Neural cell (in vitro differentiated cells): Measurements from ENCODE around the gene YWHAG. TPM values are rescaled to one million over a fixed set of nuclear protein-coding genes. Genes with fewer than 3 reads are reported as not detected.

ENCODE experiments used
- H2AFZ ChIP-seq: fragments of 200-600, 300-800 bp; sonication (generic), shearing (Covaris generic); 2 replicates; pipeline ENCODE4 v1.6.0; 2014; ENCODE audit warnings: low read depth, mild to moderate bottlenecking, antibody characterized with exemption, low read length, moderate library complexity
- H3F3A ChIP-seq: fragments of 200-600 bp; shearing (Covaris generic); 2 replicates; pipeline ENCODE4 v1.6.1; 2016; ENCODE audit warnings: mild to moderate bottlenecking, moderate library complexity, mixed read lengths, antibody characterized with exemption, low read length; ENCODE audit not compliant: insufficient read depth, poor library complexity, severe bottlenecking
- H3K27ac ChIP-seq: fragments of 200-600, 300-800 bp; sonication (generic), shearing (Covaris generic); 2 replicates; pipeline ENCODE4 v1.5.1; 2014; ENCODE audit warnings: mild to moderate bottlenecking, low read length, moderate library complexity
- H3K27me3 ChIP-seq: fragments of 300-800, 200-600 bp; sonication (generic), shearing (Covaris generic); 2 replicates; pipeline ENCODE4 v1.6.0; 2014; ENCODE audit warnings: mild to moderate bottlenecking, low read depth, low read length, moderate library complexity; ENCODE audit not compliant: insufficient read depth
- H3K36me3 ChIP-seq: fragments of 300-800, 200-600 bp; sonication (generic), shearing (Covaris generic); 2 replicates; pipeline ENCODE4 v1.5.1; 2014; ENCODE audit warnings: mild to moderate bottlenecking, antibody characterized with exemption, low read length, moderate library complexity; ENCODE audit not compliant: insufficient read depth
- H3K4me2 ChIP-seq: fragments of 300-800, 200-600 bp; sonication (generic), shearing (Covaris generic); 2 replicates; pipeline ENCODE4 v1.6.0; 2014; ENCODE audit warnings: mild to moderate bottlenecking, low read length
- H3K4me3 ChIP-seq: fragments of 300-800, 200-600 bp; sonication (generic), shearing (Covaris generic); 2 replicates; pipeline ENCODE4 v1.5.1; 2014; ENCODE audit warnings: mild to moderate bottlenecking, low read length, moderate library complexity
- H3K79me2 ChIP-seq: fragments of 200-600 bp; shearing (Covaris generic); replicated peaks from 2 replicates; pipeline ENCODE4 v1.6.0; 2014; ENCODE audit warnings: mild to moderate bottlenecking, low read length, moderate library complexity; ENCODE audit not compliant: insufficient read depth
- H3K9ac ChIP-seq: fragments of 300-800, 200-600 bp; sonication (generic), shearing (Covaris generic); 2 replicates; pipeline ENCODE4 v1.6.1; 2016; ENCODE audit warnings: mild to moderate bottlenecking, low read length, mixed read lengths
- H3K9me2 ChIP-seq: fragments of 200-600 bp; shearing (Covaris generic); 2 replicates; pipeline ENCODE4 v1.6.1; 2016; ENCODE audit warnings: mild to moderate bottlenecking, low read length, mixed read lengths; ENCODE audit not compliant: insufficient read depth
- H3K9me3 ChIP-seq: fragments of 200-600, 300-800 bp; sonication (generic), shearing (Covaris generic); 2 replicates; pipeline ENCODE4 v1.6.1; 2016; ENCODE audit warnings: mild to moderate bottlenecking, mixed run types, low read length, moderate library complexity, mixed read lengths
- H4K20me1 ChIP-seq: fragments of 200-600 bp; shearing (Covaris generic); 2 replicates; pipeline ENCODE4 v1.6.1; 2016; ENCODE audit warnings: mild to moderate bottlenecking, mixed run types; ENCODE audit not compliant: insufficient read depth
- EP300 ChIP-seq: fragments of 450-650 bp; conservative IDR thresholded peaks from 2 replicates; pipeline ENCODE4 v1.6.1; 2014; ENCODE audit warnings: antibody characterized with exemption, mild to moderate bottlenecking, moderate library complexity; ENCODE audit not compliant: poor library complexity, severe bottlenecking
- EZH2 ChIP-seq: fragments of 200-600, 300-800 bp; shearing (Covaris generic), sonication (generic); IDR thresholded peaks from 2 replicates; pipeline ENCODE4 v1.6.1; 2014; ENCODE audit warnings: antibody characterized with exemption, low read length, borderline replicate concordance, mild to moderate bottlenecking; ENCODE audit not compliant: insufficient read depth, poor library complexity, severe bottlenecking
- MXI1 ChIP-seq: fragments of 450-650 bp; conservative IDR thresholded peaks from 2 replicates; pipeline ENCODE4 v1.6.1; 2014; ENCODE audit warnings: antibody characterized with exemption, mild to moderate bottlenecking; ENCODE audit not compliant: poor library complexity, severe bottlenecking
- POLR2AphosphoS5 ChIP-seq: IDR thresholded peaks from 2 replicates; pipeline ENCODE4 v1.6.1; 2012
- RAD21 ChIP-seq: fragments of 450-650 bp; conservative IDR thresholded peaks from 2 replicates; pipeline ENCODE4 v1.6.1; 2014; ENCODE audit warnings: antibody characterized with exemption, mild to moderate bottlenecking, moderate library complexity
- SMC3 ChIP-seq: fragments of 450-650 bp; conservative IDR thresholded peaks from 2 replicates; pipeline ENCODE4 v1.6.1; 2014; ENCODE audit warnings: antibody characterized with exemption, mild to moderate bottlenecking, moderate library complexity; ENCODE audit not compliant: poor library complexity
- TAF1 ChIP-seq: IDR thresholded peaks from 2 replicates; pipeline ENCODE4 v1.6.1; 2012; ENCODE audit warnings: low read depth
- polyA plus RNA-seq: library from polyadenylated mRNA; depleted of rRNA; stranded (reverse); fragments of >200 nt; gene quantifications from 2 replicates; pipeline ENCODE4 v1.2.3, GENCODE V29; 2014
- TF ChIP-seq, protein P1 (sequence below): fragments of 450-650 bp; IDR thresholded peaks from 2 replicates; pipeline ENCODE4 v1.5.1; 2014; ENCODE audit warnings: antibody characterized with exemption, mild to moderate bottlenecking, moderate library complexity; ENCODE audit not compliant: poor library complexity, severe bottlenecking
- TF ChIP-seq, protein P2 (sequence below): IDR thresholded peaks from 2 replicates; pipeline ENCODE4 v1.6.1; 2012; ENCODE audit warnings: borderline replicate concordance

The YWHAG gene
- polyA plus RNA-seq, 1 donor from 2014 or later: 284 TPM

DNA sequence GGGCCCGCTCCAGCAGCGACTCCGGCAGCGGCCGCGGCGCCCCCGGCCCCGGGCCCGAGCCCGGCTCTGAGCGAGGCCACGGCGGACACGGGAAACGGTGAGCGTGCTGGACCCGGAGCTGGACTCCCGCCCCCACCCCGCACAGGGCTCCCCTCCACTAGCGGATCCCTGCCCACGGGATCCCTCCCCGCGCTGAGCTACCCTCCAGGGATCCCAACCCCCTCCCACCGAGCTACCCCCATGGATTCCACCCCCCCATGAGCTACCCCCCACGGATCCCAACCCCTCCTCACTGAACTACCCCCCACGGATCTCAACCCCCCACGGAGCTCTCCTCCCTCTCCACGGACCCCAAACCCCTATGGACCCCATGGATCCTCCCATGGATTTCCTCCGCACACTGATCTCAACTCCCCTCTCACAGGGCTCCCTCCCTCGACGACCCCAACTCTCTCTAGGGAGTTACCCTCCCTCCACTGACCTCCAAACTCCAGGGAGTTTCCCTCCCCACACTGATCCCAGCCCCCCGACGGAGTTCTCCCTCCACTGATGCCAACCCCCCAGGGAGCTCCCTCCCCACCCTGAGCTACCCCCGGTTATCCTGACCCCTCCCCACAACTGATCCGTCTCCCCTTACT, 77.0 kb downstream of the YWHAG start:
- Histone ChIP-seq H3K79me2 (no peaks in the 10 kb centered on the region), H3K9me3 (no peaks in the 10 kb centered on the region), H3K9me2 (no peaks in the 10 kb centered on the region), H3K4me2 (no peak overlapping the region), H3K4me3 (no peak overlapping the region), H3F3A (no peaks in the 10 kb centered on the region), H3K27me3 (peaks cover 58% of the 10 kb centered on the region), H3K36me3 (no peaks in the 10 kb centered on the region), H2AFZ (no peak overlapping the region), H3K9ac (no peak overlapping the region), H4K20me1 (no peaks in the 10 kb centered on the region), H3K27ac (no peak overlapping the region)
- TF ChIP-seq EZH2 (peak; percentile 27), MXI1 (no peak)

DNA sequence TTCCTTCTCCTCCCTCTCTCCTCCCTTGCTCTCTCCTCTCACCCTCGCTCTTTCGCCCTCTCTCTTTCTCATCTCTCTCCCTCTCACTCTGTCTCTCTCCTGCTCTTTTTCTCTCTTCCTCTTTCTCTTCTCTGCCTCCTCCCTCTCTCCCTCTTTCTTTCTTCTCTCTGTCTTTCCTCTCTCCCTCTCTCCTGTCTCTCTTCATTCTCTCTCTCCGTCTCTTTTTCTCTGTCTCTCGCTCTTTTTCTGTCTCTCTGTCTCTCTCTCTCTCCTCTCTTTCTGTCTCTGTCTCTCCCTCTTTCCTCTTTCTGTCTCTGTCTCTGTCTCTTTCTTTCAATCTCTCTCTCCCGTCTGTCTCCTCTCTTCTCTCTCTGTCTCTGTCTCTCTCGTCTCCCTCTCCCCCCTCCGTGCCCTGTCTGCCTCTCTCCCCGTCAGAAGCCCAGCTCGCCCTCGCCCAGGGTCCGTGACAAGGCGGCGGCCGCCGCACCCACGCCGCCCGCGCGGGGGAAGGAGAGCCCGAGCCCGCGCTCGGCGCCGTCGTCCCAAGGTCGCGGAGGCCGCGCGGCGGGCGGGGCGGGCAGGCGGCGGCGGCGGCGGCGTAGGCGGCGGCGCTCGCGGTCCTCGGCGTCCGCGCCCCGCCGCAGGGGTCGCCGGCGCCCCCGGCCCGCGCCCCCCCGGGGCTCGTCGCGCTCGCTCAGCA, 77.6 kb downstream of the YWHAG start:
- H3K27me3 ChIP-seq: peaks cover 58% of the 10 kb centered on the region
- H4K20me1 ChIP-seq: no peaks in the 10 kb centered on the region
- no peak overlapping the region for H3K9ac ChIP-seq
- TF ChIP-seq EP300: no peak
- TF ChIP-seq EZH2: peak; percentile 96
- no peak overlapping the region for H3K4me2 ChIP-seq
- no peaks in the 10 kb centered on the region for H3K9me2 ChIP-seq
- peak overlapping the region; percentile 55 for H3K4me3 ChIP-seq
- H3K36me3 ChIP-seq: no peaks in the 10 kb centered on the region
- no peaks in the 10 kb centered on the region for H3F3A ChIP-seq
- no peak overlapping the region for H3K27ac ChIP-seq
- H3K79me2 ChIP-seq: no peaks in the 10 kb centered on the region
- no peaks in the 10 kb centered on the region for H3K9me3 ChIP-seq
- no peak overlapping the region for H2AFZ ChIP-seq

DNA sequence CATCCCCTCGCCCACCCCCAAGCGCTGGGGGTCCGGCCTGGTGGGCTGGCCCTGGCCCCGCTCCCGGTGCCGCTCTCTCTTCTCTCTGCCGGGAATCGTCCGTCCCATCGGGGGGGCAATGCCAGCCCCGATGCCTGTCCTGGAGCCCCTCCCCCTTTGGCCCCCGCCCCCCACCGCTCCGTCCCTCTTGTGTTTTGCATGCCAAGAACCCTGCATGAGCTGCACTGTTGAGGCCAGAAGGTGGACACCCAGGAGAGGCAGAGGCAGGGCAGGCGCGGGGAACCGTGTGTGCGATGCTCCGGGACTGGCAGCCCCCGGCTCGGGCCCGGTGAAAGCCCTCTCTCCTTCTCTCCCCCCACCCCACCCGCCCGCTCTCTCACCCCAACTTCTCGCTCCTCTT, 78.4 kb downstream of the YWHAG start:
- H3K4me3 ChIP-seq: no peak overlapping the region
- peaks cover 58% of the 10 kb centered on the region for H3K27me3 ChIP-seq

More for the DNA sequence above, 78.4 kb downstream of the YWHAG start:
- H3K79me2 ChIP-seq: no peaks in the 10 kb centered on the region
- H3F3A ChIP-seq: no peaks in the 10 kb centered on the region
- H3K4me2 ChIP-seq: no peak overlapping the region
- no peaks in the 10 kb centered on the region for H3K9me2 ChIP-seq
- no peaks in the 10 kb centered on the region for H4K20me1 ChIP-seq
- no peaks in the 10 kb centered on the region for H3K36me3 ChIP-seq
- no peaks in the 10 kb centered on the region for H3K9me3 ChIP-seq
- no peak overlapping the region for H2AFZ ChIP-seq
- no peak for TF ChIP-seq SMC3
- TF ChIP-seq MXI1: no peak
- TF ChIP-seq, protein P1, sequence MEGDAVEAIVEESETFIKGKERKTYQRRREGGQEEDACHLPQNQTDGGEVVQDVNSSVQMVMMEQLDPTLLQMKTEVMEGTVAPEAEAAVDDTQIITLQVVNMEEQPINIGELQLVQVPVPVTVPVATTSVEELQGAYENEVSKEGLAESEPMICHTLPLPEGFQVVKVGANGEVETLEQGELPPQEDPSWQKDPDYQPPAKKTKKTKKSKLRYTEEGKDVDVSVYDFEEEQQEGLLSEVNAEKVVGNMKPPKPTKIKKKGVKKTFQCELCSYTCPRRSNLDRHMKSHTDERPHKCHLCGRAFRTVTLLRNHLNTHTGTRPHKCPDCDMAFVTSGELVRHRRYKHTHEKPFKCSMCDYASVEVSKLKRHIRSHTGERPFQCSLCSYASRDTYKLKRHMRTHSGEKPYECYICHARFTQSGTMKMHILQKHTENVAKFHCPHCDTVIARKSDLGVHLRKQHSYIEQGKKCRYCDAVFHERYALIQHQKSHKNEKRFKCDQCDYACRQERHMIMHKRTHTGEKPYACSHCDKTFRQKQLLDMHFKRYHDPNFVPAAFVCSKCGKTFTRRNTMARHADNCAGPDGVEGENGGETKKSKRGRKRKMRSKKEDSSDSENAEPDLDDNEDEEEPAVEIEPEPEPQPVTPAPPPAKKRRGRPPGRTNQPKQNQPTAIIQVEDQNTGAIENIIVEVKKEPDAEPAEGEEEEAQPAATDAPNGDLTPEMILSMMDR: no peak
- TF ChIP-seq, protein P2, sequence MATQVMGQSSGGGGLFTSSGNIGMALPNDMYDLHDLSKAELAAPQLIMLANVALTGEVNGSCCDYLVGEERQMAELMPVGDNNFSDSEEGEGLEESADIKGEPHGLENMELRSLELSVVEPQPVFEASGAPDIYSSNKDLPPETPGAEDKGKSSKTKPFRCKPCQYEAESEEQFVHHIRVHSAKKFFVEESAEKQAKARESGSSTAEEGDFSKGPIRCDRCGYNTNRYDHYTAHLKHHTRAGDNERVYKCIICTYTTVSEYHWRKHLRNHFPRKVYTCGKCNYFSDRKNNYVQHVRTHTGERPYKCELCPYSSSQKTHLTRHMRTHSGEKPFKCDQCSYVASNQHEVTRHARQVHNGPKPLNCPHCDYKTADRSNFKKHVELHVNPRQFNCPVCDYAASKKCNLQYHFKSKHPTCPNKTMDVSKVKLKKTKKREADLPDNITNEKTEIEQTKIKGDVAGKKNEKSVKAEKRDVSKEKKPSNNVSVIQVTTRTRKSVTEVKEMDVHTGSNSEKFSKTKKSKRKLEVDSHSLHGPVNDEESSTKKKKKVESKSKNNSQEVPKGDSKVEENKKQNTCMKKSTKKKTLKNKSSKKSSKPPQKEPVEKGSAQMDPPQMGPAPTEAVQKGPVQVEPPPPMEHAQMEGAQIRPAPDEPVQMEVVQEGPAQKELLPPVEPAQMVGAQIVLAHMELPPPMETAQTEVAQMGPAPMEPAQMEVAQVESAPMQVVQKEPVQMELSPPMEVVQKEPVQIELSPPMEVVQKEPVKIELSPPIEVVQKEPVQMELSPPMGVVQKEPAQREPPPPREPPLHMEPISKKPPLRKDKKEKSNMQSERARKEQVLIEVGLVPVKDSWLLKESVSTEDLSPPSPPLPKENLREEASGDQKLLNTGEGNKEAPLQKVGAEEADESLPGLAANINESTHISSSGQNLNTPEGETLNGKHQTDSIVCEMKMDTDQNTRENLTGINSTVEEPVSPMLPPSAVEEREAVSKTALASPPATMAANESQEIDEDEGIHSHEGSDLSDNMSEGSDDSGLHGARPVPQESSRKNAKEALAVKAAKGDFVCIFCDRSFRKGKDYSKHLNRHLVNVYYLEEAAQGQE: no peak
- TF ChIP-seq EP300: no peak
- no peak for TF ChIP-seq POLR2AphosphoS5
- no peak for TF ChIP-seq EZH2
- no peak for TF ChIP-seq TAF1
- no peak for TF ChIP-seq RAD21
- H3K9ac ChIP-seq: no peak overlapping the region
- H3K27ac ChIP-seq: no peak overlapping the region
